Measurements from ENCODE around the gene HSP90B1.

- TF ChIP-seq POLR2A (IDR thresholded peaks at IDR 0.05) (no peak), EP300 (IDR thresholded peaks at IDR 0.05) (no peak)
These were observed 851 bp downstream of the HSP90B1 start for GRCh38 chr12:103930787-103931735.

Data from stomach (tissue), 4 donors.